ENCODE measurements around the gene GAGE13. TPM values are rescaled to one million over a fixed set of nuclear protein-coding genes. Genes with fewer than 3 reads are reported as not detected.
"Not testable (repeated sequence)": the region's sequence is repeated elsewhere in the genome, so short reads cannot be mapped to it uniquely, and the experiment has no call there.

Gene GAGE13
- total RNA-seq, 6 experiments from 2014 or later = not detected

DNA sequence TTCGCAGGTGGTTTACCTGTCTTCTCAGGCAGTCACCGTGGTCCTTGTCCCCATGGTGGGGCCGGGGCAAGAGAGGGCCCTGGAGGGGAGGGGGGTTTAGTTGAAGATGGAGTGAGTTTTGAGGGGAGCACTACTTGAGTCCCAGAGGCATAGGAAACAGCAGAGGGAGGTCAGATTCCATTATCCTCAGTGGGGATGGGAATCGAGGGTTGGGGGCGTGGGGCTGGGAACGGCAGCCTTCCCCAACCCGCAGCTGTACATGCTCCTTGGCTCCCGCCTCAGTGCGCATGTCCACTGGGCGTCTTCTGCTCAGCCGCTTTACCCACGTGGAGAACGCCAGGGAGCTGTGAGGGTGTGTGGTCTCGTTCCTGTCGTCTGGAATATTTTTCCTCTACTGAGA, 28.0 kb upstream of the GAGE13 start, which contains the start of gene GAGE10:
Gene GAGE10 (plus strand): TSS at position 301 of the 400 bp plus-strand sequence. CDS start 1,214 bp downstream, outside the sequence.
- Mint-ChIP-seq H3K27ac (no peak within 1 kb of the TSS), H3K4me1 (ENCODE audit: low read depth) (peaks cover 1% of the 10 kb centered on the region; the same call in 1 of the 2 replicates), H3K9me3 (no peaks in the 10 kb centered on the region), H3K27me3 (ENCODE audit: insufficient read depth) (peaks cover 11% of the 10 kb centered on the region), H3K36me3 (ENCODE audit: low read depth) (no peaks in the 10 kb centered on the region), H3K4me3 (no peak within 1 kb of the TSS)
- TF ChIP-seq, protein P1, sequence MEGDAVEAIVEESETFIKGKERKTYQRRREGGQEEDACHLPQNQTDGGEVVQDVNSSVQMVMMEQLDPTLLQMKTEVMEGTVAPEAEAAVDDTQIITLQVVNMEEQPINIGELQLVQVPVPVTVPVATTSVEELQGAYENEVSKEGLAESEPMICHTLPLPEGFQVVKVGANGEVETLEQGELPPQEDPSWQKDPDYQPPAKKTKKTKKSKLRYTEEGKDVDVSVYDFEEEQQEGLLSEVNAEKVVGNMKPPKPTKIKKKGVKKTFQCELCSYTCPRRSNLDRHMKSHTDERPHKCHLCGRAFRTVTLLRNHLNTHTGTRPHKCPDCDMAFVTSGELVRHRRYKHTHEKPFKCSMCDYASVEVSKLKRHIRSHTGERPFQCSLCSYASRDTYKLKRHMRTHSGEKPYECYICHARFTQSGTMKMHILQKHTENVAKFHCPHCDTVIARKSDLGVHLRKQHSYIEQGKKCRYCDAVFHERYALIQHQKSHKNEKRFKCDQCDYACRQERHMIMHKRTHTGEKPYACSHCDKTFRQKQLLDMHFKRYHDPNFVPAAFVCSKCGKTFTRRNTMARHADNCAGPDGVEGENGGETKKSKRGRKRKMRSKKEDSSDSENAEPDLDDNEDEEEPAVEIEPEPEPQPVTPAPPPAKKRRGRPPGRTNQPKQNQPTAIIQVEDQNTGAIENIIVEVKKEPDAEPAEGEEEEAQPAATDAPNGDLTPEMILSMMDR (IDR thresholded peaks at IDR 0.05) = no peak
- no peak for DNase-seq

DNA sequence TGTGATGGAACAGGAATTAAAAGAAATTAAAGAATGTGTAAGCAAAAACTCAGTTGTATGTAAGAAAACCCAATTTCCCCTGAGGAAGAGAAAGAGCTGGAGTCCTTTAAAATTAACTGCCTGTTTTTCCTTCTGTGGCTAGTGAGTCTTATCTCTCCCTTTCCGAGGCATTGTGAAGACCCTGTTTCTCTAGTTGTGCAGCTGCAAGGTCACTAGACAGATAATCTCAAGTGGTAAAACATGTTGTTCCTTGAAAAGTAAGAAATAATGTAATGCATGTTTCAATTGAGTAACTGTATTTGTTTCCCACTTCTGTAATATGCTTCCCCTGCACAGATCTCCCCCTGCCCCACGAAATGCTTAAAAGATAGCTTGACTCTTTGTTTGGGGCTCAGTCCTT, 23.6 kb upstream of the GAGE13 start:
- H3K27ac Mint-ChIP-seq = not testable (repeated sequence)

DNA sequence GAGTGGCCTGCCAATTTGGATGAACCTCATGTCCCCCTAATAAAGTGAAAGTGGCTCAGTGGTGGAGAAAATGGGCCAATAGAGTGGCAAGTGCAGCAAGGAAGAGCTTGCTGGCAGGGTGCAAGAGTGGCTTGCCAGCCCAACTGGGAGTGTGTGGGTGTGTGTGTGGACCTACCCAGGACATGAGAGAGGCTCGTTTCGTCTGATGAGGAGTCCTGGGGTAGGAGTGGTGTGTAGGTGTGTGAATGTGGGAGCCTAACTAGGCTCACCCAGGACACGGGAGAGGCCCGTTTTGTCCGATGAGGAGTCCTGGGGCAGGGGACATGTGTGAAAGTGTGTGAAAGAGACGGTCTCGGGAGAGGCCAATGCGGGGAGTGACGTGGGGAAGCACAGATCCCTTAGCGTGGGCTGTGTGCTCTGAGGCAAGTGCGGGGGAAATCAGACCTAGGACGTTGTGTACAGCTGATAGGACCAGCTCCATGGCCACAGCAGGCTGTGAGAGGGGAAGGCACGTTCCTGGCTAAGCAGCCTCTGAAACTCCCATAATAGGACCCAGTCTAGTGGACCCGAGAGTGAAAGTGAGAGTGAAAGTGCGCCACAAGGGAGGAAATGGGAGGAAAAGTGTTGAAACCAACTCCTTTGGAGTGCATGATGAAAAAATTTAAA, 22.6 kb upstream of the GAGE13 start:
- Mint-ChIP-seq H3K36me3 (ENCODE audit: low read depth) (no peaks in the 10 kb centered on the region), H3K27ac (peak overlapping the region; percentile 32)
- no peak for DNase-seq

More for the DNA sequence above, 23.6 kb upstream of the GAGE13 start:
- not testable (repeated sequence) for H3K36me3 Mint-ChIP-seq (ENCODE audit: low read depth); H3K4me3 Mint-ChIP-seq; DNase-seq; H3K9me3 Mint-ChIP-seq; H3K27me3 Mint-ChIP-seq (ENCODE audit: insufficient read depth)
- peaks cover 21% of the 10 kb centered on the region for H3K4me1 Mint-ChIP-seq (ENCODE audit: low read depth)

DNA sequence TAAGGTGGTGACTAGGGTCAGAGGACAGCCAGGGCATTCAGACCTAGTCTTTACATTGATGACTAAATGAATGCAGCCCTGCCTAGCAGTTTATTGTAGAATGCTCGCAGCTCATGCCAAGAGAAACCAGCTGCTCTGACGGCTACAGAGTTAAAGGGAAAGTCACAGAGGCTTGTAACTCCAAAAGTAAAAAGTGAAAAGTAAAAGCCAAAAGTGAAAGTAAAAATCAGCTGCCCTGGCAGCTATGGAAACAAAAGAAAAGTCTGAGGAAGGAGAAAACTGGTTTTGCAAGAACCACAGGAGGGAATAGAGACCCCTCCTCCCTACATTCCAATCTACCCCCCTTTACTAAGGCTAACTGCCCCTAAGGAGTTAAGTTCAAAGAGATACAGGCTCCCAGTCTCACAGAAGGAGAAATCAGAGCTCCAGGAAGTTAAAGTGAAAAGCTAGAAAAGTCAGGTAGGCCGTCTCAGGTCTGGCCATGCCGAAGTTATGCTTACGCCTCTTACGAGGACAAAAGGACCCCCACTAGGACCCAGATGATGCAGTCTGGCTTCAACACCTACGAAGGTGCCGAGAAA, 21.9 kb upstream of the GAGE13 start:
- H3K4me3 Mint-ChIP-seq = peak overlapping the region; percentile 92
- no peaks in the 10 kb centered on the region for H3K36me3 Mint-ChIP-seq (ENCODE audit: low read depth)
- peak; percentile 2 for DNase-seq
- H3K27ac Mint-ChIP-seq = peak overlapping the region; percentile 32; the same call in 1 of the 2 replicates
- H3K4me1 Mint-ChIP-seq (ENCODE audit: low read depth) = peaks cover 21% of the 10 kb centered on the region
- H3K9me3 Mint-ChIP-seq = no peaks in the 10 kb centered on the region
- TF ChIP-seq, protein P1 (IDR thresholded peaks at IDR 0.05) = no peak
- H3K27me3 Mint-ChIP-seq (ENCODE audit: insufficient read depth) = peaks cover 4% of the 10 kb centered on the region

More for the DNA sequence above, 22.6 kb upstream of the GAGE13 start:
- Mint-ChIP-seq H3K4me1 (ENCODE audit: low read depth) (peaks cover 21% of the 10 kb centered on the region), H3K27me3 (ENCODE audit: insufficient read depth) (peaks cover 4% of the 10 kb centered on the region), H3K9me3 (no peaks in the 10 kb centered on the region), H3K4me3 (peak overlapping the region; percentile 92)
- TF ChIP-seq, protein P1 (IDR thresholded peaks at IDR 0.05) = no peak

DNA sequence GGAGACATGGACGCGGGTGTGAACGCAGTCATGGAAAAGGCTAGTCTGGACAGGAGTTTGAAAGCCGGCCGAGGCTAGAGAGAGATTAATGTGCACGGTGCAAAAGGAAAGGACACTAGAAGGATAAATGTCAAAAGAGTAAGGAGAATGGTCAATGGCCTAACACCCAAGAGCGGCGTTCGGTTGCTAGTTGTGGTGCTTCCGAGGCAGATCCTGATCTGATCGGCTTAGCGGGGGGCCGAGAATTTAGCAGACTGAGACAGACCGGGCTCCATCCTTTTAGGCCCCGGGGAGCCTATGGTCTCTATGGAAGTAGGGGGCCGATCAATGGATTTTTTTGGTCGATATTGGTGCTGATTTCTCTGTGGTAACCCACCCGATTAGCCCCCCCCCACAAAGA, 21.0 kb upstream of the GAGE13 start:
- TF ChIP-seq, protein P1 (IDR thresholded peaks at IDR 0.05) = no peak
- no peak for DNase-seq
- H3K27me3 Mint-ChIP-seq (ENCODE audit: insufficient read depth) = peaks cover 4% of the 10 kb centered on the region
- peaks cover 21% of the 10 kb centered on the region for H3K4me1 Mint-ChIP-seq (ENCODE audit: low read depth)
- no peaks in the 10 kb centered on the region for H3K9me3 Mint-ChIP-seq
- H3K27ac Mint-ChIP-seq = no peak overlapping the region
- H3K36me3 Mint-ChIP-seq (ENCODE audit: low read depth) = no peaks in the 10 kb centered on the region
- no peak overlapping the region for H3K4me3 Mint-ChIP-seq

DNA sequence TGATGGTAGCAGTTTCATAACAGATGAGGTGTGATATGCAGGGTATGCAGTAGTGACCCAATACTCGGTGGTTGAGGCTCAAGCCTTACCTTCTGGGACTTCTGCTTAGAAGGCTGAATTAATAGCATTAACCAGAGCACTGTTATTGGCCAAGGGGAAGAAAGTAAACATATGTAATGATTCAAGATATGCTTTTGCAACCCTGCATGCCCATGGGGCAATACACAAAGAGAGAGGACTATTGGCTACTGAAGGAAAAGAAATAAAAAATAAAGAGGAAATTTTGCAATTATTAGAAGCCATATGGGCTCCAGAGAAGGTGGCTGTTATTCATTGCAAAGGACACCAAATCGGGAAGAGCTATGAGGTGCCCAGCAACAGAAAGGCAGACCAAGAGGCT, 19.2 kb upstream of the GAGE13 start:
- Mint-ChIP-seq H3K4me3 (no peak overlapping the region), H3K27ac (no peak overlapping the region), H3K27me3 (ENCODE audit: insufficient read depth) (peaks cover 8% of the 10 kb centered on the region), H3K9me3 (no peaks in the 10 kb centered on the region), H3K36me3 (ENCODE audit: low read depth) (no peaks in the 10 kb centered on the region), H3K4me1 (ENCODE audit: low read depth) (peaks cover 21% of the 10 kb centered on the region)
- DNase-seq = no peak
- TF ChIP-seq, protein P1 (IDR thresholded peaks at IDR 0.05) = no peak

Data from HFFc6 (cell line).